ENCODE measurements around the gene CTTNBP2NL. TPM values are rescaled to one million over a fixed set of nuclear protein-coding genes. Genes with fewer than 3 reads are reported as not detected.
A peak's percentile ranks its signal among the peaks of the same experiment; 100 is the strongest.

CTTNBP2NL gene
- total RNA-seq, 6 donors from 2014 or later: 33.1 to 95.3 (median 53.7) TPM

DNA sequence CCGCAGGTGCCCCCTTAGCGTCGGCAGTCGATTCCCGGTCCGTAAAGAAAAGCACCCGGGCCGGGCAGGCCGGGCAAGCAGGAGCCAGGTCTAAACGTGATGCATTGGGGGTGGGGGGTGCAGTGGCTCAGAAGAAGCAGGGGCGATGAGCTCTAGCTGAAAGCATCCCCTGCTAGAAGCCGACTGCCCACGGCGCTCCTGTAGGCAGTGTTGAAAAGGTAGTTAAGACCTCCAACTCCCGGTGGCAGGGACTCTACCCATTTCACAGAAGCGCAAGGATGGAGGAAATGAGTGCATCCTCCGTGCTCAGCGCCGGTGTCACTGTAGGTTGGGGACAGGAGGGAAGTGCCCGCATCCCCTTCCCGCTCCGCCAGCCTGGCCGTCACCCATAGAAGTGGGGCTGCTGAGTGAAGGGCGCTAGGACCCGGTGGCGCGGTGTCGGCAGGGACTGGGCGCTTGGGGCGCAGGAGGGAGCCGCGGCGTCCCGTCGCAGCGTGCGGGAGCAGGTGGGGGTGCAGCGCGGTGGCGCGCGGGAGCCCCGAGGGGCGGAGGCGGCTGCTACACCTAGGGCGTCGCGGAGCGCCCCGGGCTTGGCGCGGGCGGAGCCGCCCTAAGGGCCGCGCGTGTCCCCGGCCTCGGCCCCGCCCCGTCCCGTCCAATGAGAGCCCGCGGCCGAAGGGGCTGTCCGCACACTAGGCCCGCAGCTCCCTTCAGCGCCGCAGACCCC, 112.4 kb downstream of the CTTNBP2NL start, which contains the start of gene WNT2B:
Gene WNT2B, plus strand, starts transcription at position 688 of the 727 bp plus-strand sequence. CDS start 298 bp downstream, outside the sequence.
- Histone ChIP-seq H3K36me3 (no peaks in the 10 kb centered on the region), H3K4me3 (peak within 1 kb of the TSS; percentile 37 to 62 (median 56)), H3K27me3 (peaks cover 0 to 21% (median 2%) of the 10 kb centered on the region in 4 donors), H3K9me3 (no peaks in the 10 kb centered on the region), H3K4me1 (peaks cover 16 to 36% (median 20%) of the 10 kb centered on the region in 4 donors), H3K27ac (peak within 1 kb of the TSS in 3 of 4 donors; percentile 18 to 77 (median 61))
- TF ChIP-seq, protein P1, sequence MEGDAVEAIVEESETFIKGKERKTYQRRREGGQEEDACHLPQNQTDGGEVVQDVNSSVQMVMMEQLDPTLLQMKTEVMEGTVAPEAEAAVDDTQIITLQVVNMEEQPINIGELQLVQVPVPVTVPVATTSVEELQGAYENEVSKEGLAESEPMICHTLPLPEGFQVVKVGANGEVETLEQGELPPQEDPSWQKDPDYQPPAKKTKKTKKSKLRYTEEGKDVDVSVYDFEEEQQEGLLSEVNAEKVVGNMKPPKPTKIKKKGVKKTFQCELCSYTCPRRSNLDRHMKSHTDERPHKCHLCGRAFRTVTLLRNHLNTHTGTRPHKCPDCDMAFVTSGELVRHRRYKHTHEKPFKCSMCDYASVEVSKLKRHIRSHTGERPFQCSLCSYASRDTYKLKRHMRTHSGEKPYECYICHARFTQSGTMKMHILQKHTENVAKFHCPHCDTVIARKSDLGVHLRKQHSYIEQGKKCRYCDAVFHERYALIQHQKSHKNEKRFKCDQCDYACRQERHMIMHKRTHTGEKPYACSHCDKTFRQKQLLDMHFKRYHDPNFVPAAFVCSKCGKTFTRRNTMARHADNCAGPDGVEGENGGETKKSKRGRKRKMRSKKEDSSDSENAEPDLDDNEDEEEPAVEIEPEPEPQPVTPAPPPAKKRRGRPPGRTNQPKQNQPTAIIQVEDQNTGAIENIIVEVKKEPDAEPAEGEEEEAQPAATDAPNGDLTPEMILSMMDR (IDR thresholded peaks at IDR 0.05): peak in 1 of 6 experiments; percentile 37
- TF ChIP-seq POLR2A (IDR thresholded peaks at IDR 0.05): no peak
- DNase-seq (peak in 1 of 2 donors; percentile 90), ATAC-seq (ENCODE audit: low FRiP score in 2 of 2) (peak in 1 of 2 donors; percentile 76)
- 1% methylated on average over 31 to 51 of the region's 69 CpGs for WGBS, 2 donors

DNA sequence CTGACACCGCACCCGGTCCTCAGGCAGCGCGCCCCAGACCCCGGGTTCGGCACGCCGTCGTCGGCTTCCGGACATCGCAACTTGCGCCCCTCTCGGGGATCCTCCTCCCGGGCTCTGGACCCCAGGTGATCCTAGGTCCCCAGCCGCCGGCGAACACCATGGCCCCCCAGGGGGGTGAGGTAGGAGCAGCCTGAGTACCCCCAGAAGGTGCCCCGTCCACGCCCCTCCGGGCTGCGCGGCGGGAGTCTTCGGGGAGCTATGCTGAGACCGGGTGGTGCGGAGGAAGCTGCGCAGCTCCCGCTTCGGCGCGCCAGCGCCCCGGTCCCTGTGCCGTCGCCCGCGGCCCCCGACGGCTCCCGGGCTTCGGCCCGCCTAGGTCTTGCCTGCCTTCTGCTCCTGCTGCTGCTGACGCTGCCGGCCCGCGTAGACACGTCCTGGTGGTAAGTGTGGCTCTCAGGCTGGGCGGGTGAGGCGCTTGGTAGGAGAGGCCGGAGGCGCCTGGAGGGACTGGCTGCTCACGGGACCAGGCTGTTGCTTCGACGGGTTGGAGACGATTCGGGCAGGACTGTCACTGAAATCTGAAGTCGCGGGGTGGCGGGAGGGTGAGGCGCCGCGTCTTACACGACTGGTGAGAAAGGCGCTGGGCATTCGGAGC, 113.1 kb downstream of the CTTNBP2NL start:
- ATAC-seq (ENCODE audit: low FRiP score in 2 of 2) (peak in 1 of 2 donors; percentile 40), DNase-seq (peak; percentile 29 to 90)
- TF ChIP-seq, protein P1 (IDR thresholded peaks at IDR 0.05): no peak
- no peak for TF ChIP-seq EP300 (IDR thresholded peaks at IDR 0.05)
- no peak for TF ChIP-seq POLR2A (IDR thresholded peaks at IDR 0.05)
- no peak for TF ChIP-seq POLR2AphosphoS5 (IDR thresholded peaks at IDR 0.05)
- Histone ChIP-seq H3K27ac (peak overlapping the region in 3 of 4 donors; percentile 18 to 77 (median 61)), H3K4me1 (peaks cover 16 to 40% (median 21%) of the 10 kb centered on the region in 4 donors), H3K36me3 (no peaks in the 10 kb centered on the region), H3K4me3 (peak overlapping the region; percentile 37 to 62 (median 56)), H3K9me3 (no peaks in the 10 kb centered on the region), H3K27me3 (peaks cover 0 to 21% (median 2%) of the 10 kb centered on the region in 4 donors)
- 42 to 48% methylated on average over 18 to 20 of the region's 66 CpGs for WGBS, 2 donors

DNA sequence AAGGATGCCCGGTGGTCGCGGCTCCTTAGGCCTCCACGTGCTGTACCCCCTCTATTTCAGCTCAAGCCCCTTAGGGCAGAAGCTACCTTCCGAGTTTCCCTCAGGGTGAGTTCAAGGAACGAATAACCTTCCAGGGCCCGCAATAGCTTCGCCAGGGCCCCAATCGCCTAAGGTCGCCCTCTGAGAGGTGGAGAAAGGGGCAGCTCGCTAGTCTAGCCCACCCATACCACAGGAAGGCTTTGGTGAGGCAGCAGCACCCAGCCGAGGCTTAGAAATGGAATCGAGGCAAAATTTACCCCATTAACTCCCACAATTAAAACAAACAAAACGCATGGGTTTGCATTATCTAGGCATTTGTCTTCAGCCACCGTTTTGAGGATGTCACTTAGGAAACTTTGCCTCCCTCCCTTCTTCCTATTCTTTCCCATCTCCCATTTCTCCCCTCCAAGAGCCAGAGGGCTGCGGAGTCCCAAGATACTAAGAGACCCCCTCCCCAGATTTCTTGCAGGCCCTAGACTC, 113.7 kb downstream of the CTTNBP2NL start:
- Histone ChIP-seq H3K27ac (peak overlapping the region in 1 of 4 donors; percentile 61), H3K4me3 (peak overlapping the region in 3 of 4 donors; percentile 51 to 62 (median 61)), H3K36me3 (no peaks in the 10 kb centered on the region), H3K4me1 (peaks cover 16 to 40% (median 21%) of the 10 kb centered on the region in 4 donors), H3K9me3 (no peaks in the 10 kb centered on the region), H3K27me3 (peaks cover 0 to 21% (median 2%) of the 10 kb centered on the region in 4 donors)
- DNase-seq (no peak), ATAC-seq (ENCODE audit: low FRiP score in 2 of 2) (no peak)
- WGBS, 2 donors: 67 to 68% methylated on average over 7 to 16 of the region's 16 CpGs
- TF ChIP-seq POLR2A (IDR thresholded peaks at IDR 0.05) (no peak), EP300 (IDR thresholded peaks at IDR 0.05) (no peak), POLR2AphosphoS5 (IDR thresholded peaks at IDR 0.05) (no peak)
- TF ChIP-seq, protein P1 (IDR thresholded peaks at IDR 0.05): no peak

DNA sequence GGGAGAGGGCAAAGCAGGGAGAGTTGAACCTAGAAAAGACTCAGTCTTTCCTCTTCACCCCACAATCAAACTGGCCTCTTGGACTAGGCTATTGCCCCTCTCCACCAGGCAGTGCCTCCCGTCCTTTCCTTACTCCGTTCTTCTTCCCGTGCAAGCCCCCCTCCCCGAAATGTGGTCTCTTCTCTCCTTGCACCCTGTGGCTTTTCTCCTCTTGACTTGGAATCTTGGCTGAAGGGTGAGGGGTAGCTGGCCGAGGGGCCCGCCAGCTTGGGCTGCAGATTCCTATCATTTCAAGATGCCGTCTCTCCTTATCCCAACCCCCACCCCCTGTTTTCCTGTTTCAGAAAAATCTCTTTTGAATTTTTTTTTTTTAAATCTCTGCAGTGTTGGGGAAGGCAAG, 114.3 kb downstream of the CTTNBP2NL start:
- H3K27ac ChIP-seq: peak overlapping the region in 1 of 4 donors; percentile 58
- no peaks in the 10 kb centered on the region for H3K36me3 ChIP-seq
- TF ChIP-seq POLR2AphosphoS5 (IDR thresholded peaks at IDR 0.05) (no peak), EP300 (IDR thresholded peaks at IDR 0.05) (no peak), POLR2A (IDR thresholded peaks at IDR 0.05) (no peak)
- TF ChIP-seq, protein P1 (IDR thresholded peaks at IDR 0.05): no peak
- WGBS, 2 donors: 74 to 81% methylated on average over 7 of the region's 7 CpGs
- no peak for DNase-seq
- H3K27me3 ChIP-seq: peaks cover 0 to 21% (median 2%) of the 10 kb centered on the region in 4 donors
- H3K4me1 ChIP-seq: peaks cover 16 to 42% (median 21%) of the 10 kb centered on the region in 4 donors
- H3K9me3 ChIP-seq: no peaks in the 10 kb centered on the region
- no peak for ATAC-seq (ENCODE audit: low FRiP score in 2 of 2)
- no peak overlapping the region for H3K4me3 ChIP-seq

Small RNAs within 50 kb of the gene (small RNA-seq; reads per million reads assigned to genes)
- 0 reads per million in 4 donors for gene RF01210

Other genes starting within 250 kb of the CTTNBP2NL start
- gene WNT2B, start 112.8 kb downstream of the CTTNBP2NL start, total RNA-seq: 10 to 100 TPM in 3 of 6 donors, 1 to 10 TPM in 3; 4.5 to 19.9 (median 9.5) TPM
- 10 to 100 TPM; 14.4 to 33.9 (median 16.1) TPM for gene ST7L, start 222.9 kb downstream of the CTTNBP2NL start, total RNA-seq
- gene CAPZA1, start 223.6 kb downstream of the CTTNBP2NL start, total RNA-seq: 100 to 1,000 TPM in 5 of 6 donors, 10 to 100 TPM in 1; 91.1 to 196 (median 128) TPM

All from upper lobe of left lung (tissue), 6 donors.